ENCODE results near the gene SUPT3H. TPM values are rescaled to one million over a fixed set of nuclear protein-coding genes. Genes with fewer than 3 reads are reported as not detected.

The SUPT3H gene
- total and polyA plus RNA-seq, 4 donors: 0.85 to 4.8 (median 2.4) TPM

- no peaks in the 10 kb centered on the region for H3K27me3 ChIP-seq (ENCODE audit: control insufficient read depth in 4 of 4, insufficient read depth in 4 of 4, low read length in 3 of 4)
- no peak overlapping the region for H3K9ac ChIP-seq (ENCODE audit: low read depth in 1 of 2, low read length in 2 of 2)
- no peaks in the 10 kb centered on the region for H3K4me1 ChIP-seq (ENCODE audit: control insufficient read depth in 4 of 4, insufficient read depth in 4 of 4, low read length in 3 of 4)
- H3K36me3 ChIP-seq (ENCODE audit: control insufficient read depth in 4 of 4, insufficient read depth in 3 of 4, low read depth in 1 of 4, low read length in 3 of 4): no peaks in the 10 kb centered on the region
- H3K9me3 ChIP-seq (ENCODE audit: control insufficient read depth in 4 of 4, low read length in 3 of 4): no peaks in the 10 kb centered on the region
- DNase-seq (ENCODE audit: low spot score): no peak
- no peak overlapping the region for H3K27ac ChIP-seq (ENCODE audit: low read depth in 1 of 2, low read length in 2 of 2)
- WGBS: 59% methylated on average over 1 of the region's 1 CpG
- H3K4me3 ChIP-seq (ENCODE audit: low read depth in 1 of 3, low read length in 3 of 3): no peak overlapping the region
- TF ChIP-seq JUND (IDR thresholded peaks at IDR 0.05) (no peak), ATF3 (IDR thresholded peaks at IDR 0.05) (no peak), FOXA1 (IDR thresholded peaks at IDR 0.05) (no peak), GABPA (IDR thresholded peaks at IDR 0.05 in 1 of 2, conservative IDR thresholded peaks at IDR 0.05 in 1 of 2) (no peak), EGR1 (IDR thresholded peaks at IDR 0.05; ENCODE audit: low read depth in 2 of 2) (no peak), REST (IDR thresholded peaks at IDR 0.05) (no peak), SP1 (IDR thresholded peaks at IDR 0.05) (no peak), ZBTB33 (IDR thresholded peaks at IDR 0.05) (no peak)
- TF ChIP-seq, protein P1, sequence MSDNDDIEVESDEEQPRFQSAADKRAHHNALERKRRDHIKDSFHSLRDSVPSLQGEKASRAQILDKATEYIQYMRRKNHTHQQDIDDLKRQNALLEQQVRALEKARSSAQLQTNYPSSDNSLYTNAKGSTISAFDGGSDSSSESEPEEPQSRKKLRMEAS (IDR thresholded peaks at IDR 0.05): no peak
Observed at GRCh38 chr6:45171380-45171779, 206.4 kb downstream of the SUPT3H start.

DNA sequence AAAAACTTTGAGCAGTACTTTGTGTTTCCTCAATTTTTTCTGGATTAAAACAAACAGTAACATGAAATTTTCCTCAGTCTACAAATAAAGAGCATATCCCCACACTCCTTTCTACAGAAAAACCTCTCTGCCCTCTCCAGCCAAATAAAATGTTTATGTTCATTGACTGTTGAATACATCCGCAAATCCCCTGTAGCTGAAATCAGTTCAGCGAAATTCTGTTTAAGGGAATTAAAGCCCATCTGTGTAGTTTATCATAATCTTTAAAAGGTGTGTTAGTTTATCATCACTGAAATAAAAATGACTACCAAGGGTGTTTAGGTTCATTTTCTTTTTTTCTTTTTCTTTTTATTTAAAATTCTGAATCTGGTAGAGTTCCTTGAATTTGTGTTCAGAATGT, 207.4 kb downstream of the SUPT3H start:
- Histone ChIP-seq H3K9ac (ENCODE audit: low read depth in 1 of 2, low read length in 2 of 2) (no peak overlapping the region), H3K4me1 (ENCODE audit: control insufficient read depth in 4 of 4, insufficient read depth in 4 of 4, low read length in 3 of 4) (no peaks in the 10 kb centered on the region), H3K36me3 (ENCODE audit: control insufficient read depth in 4 of 4, insufficient read depth in 3 of 4, low read depth in 1 of 4, low read length in 3 of 4) (no peaks in the 10 kb centered on the region), H3K27me3 (ENCODE audit: control insufficient read depth in 4 of 4, insufficient read depth in 4 of 4, low read length in 3 of 4) (no peaks in the 10 kb centered on the region), H3K4me3 (ENCODE audit: low read depth in 1 of 3, low read length in 3 of 3) (no peak overlapping the region), H3K9me3 (ENCODE audit: control insufficient read depth in 4 of 4, low read length in 3 of 4) (no peaks in the 10 kb centered on the region), H3K27ac (ENCODE audit: low read depth in 1 of 2, low read length in 2 of 2) (no peak overlapping the region)
- 96% methylated on average over 2 of the region's 2 CpGs for WGBS
- no peak for DNase-seq (ENCODE audit: low spot score)
- TF ChIP-seq REST (IDR thresholded peaks at IDR 0.05) (no peak), RXRA (IDR thresholded peaks at IDR 0.05) (no peak), JUND (IDR thresholded peaks at IDR 0.05) (no peak), SP1 (IDR thresholded peaks at IDR 0.05) (no peak), FOXA2 (IDR thresholded peaks at IDR 0.05) (no peak), RAD21 (IDR thresholded peaks at IDR 0.05) (no peak), EGR1 (IDR thresholded peaks at IDR 0.05; ENCODE audit: low read depth in 2 of 2) (no peak), HNF4A (conservative IDR thresholded peaks at IDR 0.05) (no peak), HNF4G (IDR thresholded peaks at IDR 0.05) (no peak), TAF1 (conservative IDR thresholded peaks at IDR 0.05) (no peak), ZBTB33 (IDR thresholded peaks at IDR 0.05) (no peak), FOXA1 (IDR thresholded peaks at IDR 0.05) (no peak), ATF3 (IDR thresholded peaks at IDR 0.05) (no peak), CTCF (IDR thresholded peaks at IDR 0.05; ENCODE audit: low read depth, low read length, missing input control) (no peak), GABPA (IDR thresholded peaks at IDR 0.05 in 1 of 2, conservative IDR thresholded peaks at IDR 0.05 in 1 of 2) (no peak), YY1 (IDR thresholded peaks at IDR 0.05) (no peak)
- TF ChIP-seq, protein P1 (IDR thresholded peaks at IDR 0.05): no peak
